DOHH2 (cell line): ENCODE results near the gene UBAC2.

Experiments used
- H3F3A ChIP-seq: fragments of 200-600 bp; sonication (generic), shearing (Covaris generic); 2 replicates; pipeline ENCODE4 v1.6.0; 2016; ENCODE audit warnings: antibody characterized with exemption, mild to moderate bottlenecking; ENCODE audit not compliant: control insufficient read depth, insufficient read depth
- H3K27ac ChIP-seq: fragments of 200-600 bp; sonication (generic); 2 replicates; pipeline ENCODE4 v1.5.1; 2014; ENCODE audit warnings: low read depth, mild to moderate bottlenecking, low read length, moderate library complexity
- H3K27me3 ChIP-seq: fragments of 200-600 bp; sonication (generic); 2 replicates; pipeline ENCODE4 v1.6.1; 2014; ENCODE audit warnings: mild to moderate bottlenecking, low read length, mixed read lengths; ENCODE audit not compliant: control insufficient read depth
- H3K36me3 ChIP-seq: fragments of 200-600 bp; sonication (generic); 2 replicates; pipeline ENCODE4 v1.6.1; 2014; ENCODE audit warnings: mild to moderate bottlenecking, low read length, moderate library complexity, mixed read lengths; ENCODE audit not compliant: control insufficient read depth
- H3K4me1 ChIP-seq: fragments of 200-600 bp; sonication (generic); 2 replicates; pipeline ENCODE4 v1.6.1; 2014; ENCODE audit warnings: mild to moderate bottlenecking, low read length, mixed read lengths; ENCODE audit not compliant: control insufficient read depth
- H3K4me2 ChIP-seq: fragments of 200-600 bp; sonication (generic); 2 replicates; pipeline ENCODE4 v1.6.0; 2014; ENCODE audit warnings: mild to moderate bottlenecking, low read length, moderate library complexity
- H3K4me3 ChIP-seq: fragments of 200-600 bp; sonication (generic); 2 replicates; pipeline ENCODE4 v1.5.1; 2014; ENCODE audit warnings: mild to moderate bottlenecking, low read length, mixed read lengths
- H3K79me2 ChIP-seq: fragments of 200-600 bp; sonication (generic); 2 replicates; pipeline ENCODE4 v1.6.1; 2014; ENCODE audit warnings: mild to moderate bottlenecking, low read length, mixed read lengths; ENCODE audit not compliant: control insufficient read depth
- H3K9me2 ChIP-seq: fragments of 200-600 bp; sonication (generic); replicated peaks from 2 replicates; pipeline ENCODE4 v1.6.1; 2014; ENCODE audit warnings: mild to moderate bottlenecking, low read length, mixed read lengths; ENCODE audit not compliant: control insufficient read depth
- H3K9me3 ChIP-seq: fragments of 200-600 bp; sonication (generic); 2 replicates; pipeline ENCODE4 v1.6.1; 2014; ENCODE audit warnings: antibody characterized with exemption, low read length, mixed read lengths; ENCODE audit not compliant: control insufficient read depth, insufficient read depth
- H4K20me1 ChIP-seq: fragments of 200-600 bp; sonication (generic); 2 replicates; pipeline ENCODE4 v1.6.0; 2014; ENCODE audit warnings: low read depth, mild to moderate bottlenecking, antibody characterized with exemption, low read length, moderate library complexity; ENCODE audit not compliant: control insufficient read depth, insufficient read depth
- CTCF ChIP-seq: fragments of 200-600 bp; sonication (generic); IDR thresholded peaks from one replicate; pipeline ENCODE4 v1.5.1; 2014; ENCODE audit warnings: antibody characterized with exemption, mild to moderate bottlenecking, low read depth, low read length; ENCODE audit not compliant: poor library complexity, severe bottlenecking
- EZH2phosphoT487 ChIP-seq: fragments of 200-600 bp; sonication (generic); IDR thresholded peaks from 2 replicates; pipeline ENCODE4 v1.6.1; 2017; ENCODE audit warnings: borderline replicate concordance, mild to moderate bottlenecking, antibody characterized with exemption, low read length, moderate library complexity, mixed read lengths

Gene UBAC2

GRCh38 chr13:99301913-99302636 lies 101.4 kb downstream of the UBAC2 start:
- Histone ChIP-seq H3K27ac (no peak overlapping the region), H3K79me2 (no peaks in the 10 kb centered on the region), H3K27me3 (no peaks in the 10 kb centered on the region), H3K4me2 (no peak overlapping the region), H3K9me3 (no peaks in the 10 kb centered on the region), H3K4me1 (peaks cover 33% of the 10 kb centered on the region), H3F3A (0 out of 2 replicates have a peak, but pooled peaks cover 5% of the 10 kb centered on the region), H4K20me1 (peaks cover 14% of the 10 kb centered on the region; the same call in 1 of the 2 replicates), H3K9me2 (no peaks in the 10 kb centered on the region), H3K36me3 (no peaks in the 10 kb centered on the region), H3K4me3 (no peak overlapping the region)
- no peak for TF ChIP-seq CTCF
- no peak for TF ChIP-seq EZH2phosphoT487

DNA sequence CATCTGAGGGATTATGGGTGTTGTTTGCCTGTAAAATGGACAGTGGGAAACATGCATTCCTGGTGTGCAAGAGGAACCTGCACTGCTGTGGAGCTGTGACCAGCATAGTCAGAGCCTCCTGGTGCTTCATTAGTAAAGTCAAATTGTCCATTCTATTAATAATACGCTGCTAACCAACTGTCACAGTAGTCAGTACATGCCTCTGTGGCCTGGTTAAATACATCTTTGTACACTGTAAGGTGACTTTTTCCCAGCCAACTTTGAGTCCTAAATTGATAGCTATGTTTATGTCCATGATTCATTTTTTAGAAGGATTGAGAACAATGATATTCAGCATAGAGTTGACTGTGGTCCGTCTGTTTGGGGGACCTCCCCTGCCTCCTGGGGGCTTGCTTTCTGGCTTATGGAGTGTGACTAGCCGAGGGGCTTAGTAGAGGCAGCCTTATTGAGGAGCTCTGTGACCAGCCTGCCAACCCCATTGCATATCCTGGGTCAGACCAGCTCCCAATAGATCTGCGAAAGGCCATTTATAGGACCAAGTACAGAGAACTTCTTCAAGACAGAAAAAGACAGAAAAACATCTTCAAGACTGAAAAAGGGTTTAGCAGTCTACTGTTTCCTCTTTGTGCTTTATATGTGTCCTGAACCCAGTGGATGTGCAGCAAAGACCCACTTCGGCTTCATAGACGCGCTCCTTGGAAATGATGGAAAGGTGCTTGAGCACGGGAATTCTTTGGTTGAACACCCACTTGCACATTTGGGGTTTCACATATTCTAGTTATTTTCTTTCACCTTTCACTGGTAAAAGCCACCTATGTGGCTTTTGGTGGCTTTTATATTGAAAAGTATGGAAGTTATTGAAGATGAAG lies 102.2 kb downstream of the UBAC2 start:
- Histone ChIP-seq H3K27me3 (no peaks in the 10 kb centered on the region), H3K79me2 (0 out of 2 replicates have a peak, but pooled peaks cover 2% of the 10 kb centered on the region), H3K9me2 (no peaks in the 10 kb centered on the region), H3K9me3 (no peaks in the 10 kb centered on the region), H4K20me1 (peaks cover 16% of the 10 kb centered on the region; the same call in 1 of the 2 replicates), H3K4me2 (no peak overlapping the region), H3K36me3 (peaks cover 3% of the 10 kb centered on the region), H3F3A (0 out of 2 replicates have a peak, but pooled peaks cover 5% of the 10 kb centered on the region), H3K4me1 (peaks cover 33% of the 10 kb centered on the region), H3K27ac (no peak overlapping the region), H3K4me3 (no peak overlapping the region)
- TF ChIP-seq CTCF (no peak), EZH2phosphoT487 (no peak)

DNA sequence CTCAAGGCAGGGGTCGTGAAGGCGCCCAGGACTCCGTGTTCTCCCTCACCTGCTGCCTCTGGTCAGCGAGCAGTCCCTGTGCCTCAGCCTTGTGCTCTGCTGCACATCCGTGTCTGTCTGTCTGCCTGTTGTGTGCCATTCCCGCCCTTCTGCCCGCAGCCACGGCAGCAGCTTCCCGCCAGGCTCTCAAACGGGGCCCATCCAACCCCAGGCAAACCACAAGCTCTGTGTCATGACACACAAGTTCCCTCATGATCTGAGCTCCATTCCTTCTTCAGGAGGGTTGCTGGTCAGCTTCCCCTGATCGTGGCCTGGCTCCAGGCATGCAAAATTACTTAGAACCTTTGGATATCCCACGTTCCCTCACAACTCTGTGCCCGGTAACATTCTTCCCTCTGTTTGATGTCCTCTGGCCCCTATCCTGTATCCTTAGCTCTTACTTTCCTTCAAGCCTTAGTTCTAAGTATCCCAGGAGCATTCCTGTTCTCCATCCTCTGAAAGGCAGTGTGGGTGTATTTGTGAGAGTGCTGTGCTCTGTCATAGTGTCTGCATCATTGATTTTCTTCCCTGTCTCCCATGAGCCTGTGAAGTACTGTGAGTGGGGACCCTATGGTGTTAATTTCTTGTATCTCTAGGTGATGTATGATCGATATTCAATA lies 103.3 kb downstream of the UBAC2 start:
- Histone ChIP-seq H3K4me2 (no peak overlapping the region), H3K9me2 (no peaks in the 10 kb centered on the region), H3K36me3 (peaks cover 11% of the 10 kb centered on the region), H3K27me3 (no peaks in the 10 kb centered on the region), H3F3A (0 out of 2 replicates have a peak, but pooled peaks cover 5% of the 10 kb centered on the region), H3K27ac (no peak overlapping the region), H4K20me1 (peaks cover 19% of the 10 kb centered on the region; the same call in 1 of the 2 replicates), H3K4me3 (no peak overlapping the region), H3K4me1 (peaks cover 33% of the 10 kb centered on the region), H3K9me3 (no peaks in the 10 kb centered on the region), H3K79me2 (0 out of 2 replicates have a peak, but pooled peaks cover 2% of the 10 kb centered on the region)
- no peak for TF ChIP-seq EZH2phosphoT487
- TF ChIP-seq CTCF = no peak
